RWPE2 (cell line): Measurements from ENCODE around the gene RNF214.

Experiments used
- ATAC-seq: fragments of 200-7000 bp; cut with Tn5 transposase; 3 replicates; pipeline ENCODE4 v1.9.1; 2021; ENCODE audit warnings: low read depth
- DNase-seq: peaks from one replicate; pipeline ENCODE4 v3.0.0-alpha.2; 2020; ENCODE audit warnings: low spot score
- H3K27ac ChIP-seq: fragments of 450-650 bp; 2 replicates; pipeline ENCODE4 v1.5.1; 2017; ENCODE audit warnings: mild to moderate bottlenecking; ENCODE audit not compliant: poor library complexity, severe bottlenecking
- H3K27me3 ChIP-seq: fragments of 250-450 bp; sonication (Bioruptor Pico); 2 replicates; pipeline ENCODE4 v1.5.1; 2021; ENCODE audit warnings: mild to moderate bottlenecking, moderate library complexity; ENCODE audit not compliant: insufficient read depth, poor library complexity, severe bottlenecking
- H3K36me3 ChIP-seq: fragments of 250-450 bp; sonication (Bioruptor Pico); 2 replicates; pipeline ENCODE4 v1.5.1; 2020; ENCODE audit warnings: low read depth, mild to moderate bottlenecking, moderate library complexity
- H3K4me1 ChIP-seq: fragments of 250-450 bp; sonication (Bioruptor Pico); 2 replicates; pipeline ENCODE4 v1.5.1; 2021; ENCODE audit warnings: mild to moderate bottlenecking, moderate library complexity; ENCODE audit not compliant: insufficient read depth, poor library complexity, severe bottlenecking
- H3K4me3 ChIP-seq: fragments of 250-450 bp; sonication (Bioruptor Pico); 2 replicates; pipeline ENCODE4 v1.5.1; 2021; ENCODE audit warnings: mild to moderate bottlenecking, moderate library complexity; ENCODE audit not compliant: severe bottlenecking
- H3K9me3 ChIP-seq: fragments of 250-450 bp; sonication (Bioruptor Pico); 2 replicates; pipeline ENCODE4 v1.5.1; 2021; ENCODE audit warnings: mild to moderate bottlenecking, moderate library complexity; ENCODE audit not compliant: severe bottlenecking
- CTCF ChIP-seq: fragments of 450-650 bp; IDR thresholded peaks from one replicate; pipeline ENCODE4 v1.5.1; 2017; ENCODE audit warnings: mild to moderate bottlenecking, moderate library complexity; ENCODE audit not compliant: poor library complexity, severe bottlenecking

Gene RNF214

GRCh38 chr11:117292616-117293015 lies 60.1 kb downstream of the RNF214 start:
- TF ChIP-seq CTCF: no peak
- no peak overlapping the region for H3K27ac ChIP-seq
- H3K27me3 ChIP-seq: no peaks in the 10 kb centered on the region
- H3K9me3 ChIP-seq: no peaks in the 10 kb centered on the region
- peaks cover 7% of the 10 kb centered on the region; the same call in 1 of the 2 replicates for H3K36me3 ChIP-seq
- no peak for ATAC-seq
- no peak overlapping the region for H3K4me3 ChIP-seq
- H3K4me1 ChIP-seq: no peaks in the 10 kb centered on the region
- DNase-seq: no peak

GRCh38 chr11:117295438-117296137 lies 63.1 kb downstream of the RNF214 start:
- DNase-seq (no peak), ATAC-seq (no peak)
- Histone ChIP-seq H3K27ac (no peak overlapping the region), H3K4me1 (no peaks in the 10 kb centered on the region), H3K4me3 (no peak overlapping the region), H3K36me3 (no peaks in the 10 kb centered on the region), H3K27me3 (no peaks in the 10 kb centered on the region), H3K9me3 (no peaks in the 10 kb centered on the region)
- no peak for TF ChIP-seq CTCF

- Histone ChIP-seq H3K4me3 (no peak overlapping the region), H3K9me3 (no peaks in the 10 kb centered on the region), H3K4me1 (no peaks in the 10 kb centered on the region), H3K27me3 (no peaks in the 10 kb centered on the region), H3K27ac (no peak overlapping the region), H3K36me3 (no peaks in the 10 kb centered on the region)
- ATAC-seq (no peak), DNase-seq (no peak)
- TF ChIP-seq CTCF: no peak
Measured at GRCh38 chr11:117296881-117297280, 64.4 kb downstream of the RNF214 start.

- TF ChIP-seq CTCF: no peak
- no peaks in the 10 kb centered on the region for H3K36me3 ChIP-seq
- no peak overlapping the region for H3K4me3 ChIP-seq
- ATAC-seq: no peak
- H3K27me3 ChIP-seq: no peaks in the 10 kb centered on the region
- no peak overlapping the region for H3K27ac ChIP-seq
- DNase-seq: no peak
- no peaks in the 10 kb centered on the region for H3K4me1 ChIP-seq
- H3K9me3 ChIP-seq: no peaks in the 10 kb centered on the region
Measured at GRCh38 chr11:117298195-117298594, 65.7 kb downstream of the RNF214 start.
